Frontal cortex (tissue), 4 donors: Measurements from ENCODE around the gene TNRC6C. TPM values are rescaled to one million over a fixed set of nuclear protein-coding genes. Genes with fewer than 3 reads are reported as not detected.

Experiments
- DNase-seq, 2 donors: peaks; one replicate each; pipeline ENCODE4 v3.0.0; 2012; ENCODE audit warnings: low spot score in 2 of 2
- FAIRE-seq: peaks from 2 replicates; lab custom pipeline; 2012; peaks lifted over from hg19 to GRCh38; lab: Jason Lieb, UNC
- total RNA-seq: library from RNA; depleted of rRNA; stranded (reverse); fragments of >200 nt; gene quantifications from one replicate; pipeline ENCODE4 v1.2.3, GENCODE V29; 2014
- donor health status: control.
- donor health status: control.
- donor health status: control.

Gene TNRC6C, protein sequence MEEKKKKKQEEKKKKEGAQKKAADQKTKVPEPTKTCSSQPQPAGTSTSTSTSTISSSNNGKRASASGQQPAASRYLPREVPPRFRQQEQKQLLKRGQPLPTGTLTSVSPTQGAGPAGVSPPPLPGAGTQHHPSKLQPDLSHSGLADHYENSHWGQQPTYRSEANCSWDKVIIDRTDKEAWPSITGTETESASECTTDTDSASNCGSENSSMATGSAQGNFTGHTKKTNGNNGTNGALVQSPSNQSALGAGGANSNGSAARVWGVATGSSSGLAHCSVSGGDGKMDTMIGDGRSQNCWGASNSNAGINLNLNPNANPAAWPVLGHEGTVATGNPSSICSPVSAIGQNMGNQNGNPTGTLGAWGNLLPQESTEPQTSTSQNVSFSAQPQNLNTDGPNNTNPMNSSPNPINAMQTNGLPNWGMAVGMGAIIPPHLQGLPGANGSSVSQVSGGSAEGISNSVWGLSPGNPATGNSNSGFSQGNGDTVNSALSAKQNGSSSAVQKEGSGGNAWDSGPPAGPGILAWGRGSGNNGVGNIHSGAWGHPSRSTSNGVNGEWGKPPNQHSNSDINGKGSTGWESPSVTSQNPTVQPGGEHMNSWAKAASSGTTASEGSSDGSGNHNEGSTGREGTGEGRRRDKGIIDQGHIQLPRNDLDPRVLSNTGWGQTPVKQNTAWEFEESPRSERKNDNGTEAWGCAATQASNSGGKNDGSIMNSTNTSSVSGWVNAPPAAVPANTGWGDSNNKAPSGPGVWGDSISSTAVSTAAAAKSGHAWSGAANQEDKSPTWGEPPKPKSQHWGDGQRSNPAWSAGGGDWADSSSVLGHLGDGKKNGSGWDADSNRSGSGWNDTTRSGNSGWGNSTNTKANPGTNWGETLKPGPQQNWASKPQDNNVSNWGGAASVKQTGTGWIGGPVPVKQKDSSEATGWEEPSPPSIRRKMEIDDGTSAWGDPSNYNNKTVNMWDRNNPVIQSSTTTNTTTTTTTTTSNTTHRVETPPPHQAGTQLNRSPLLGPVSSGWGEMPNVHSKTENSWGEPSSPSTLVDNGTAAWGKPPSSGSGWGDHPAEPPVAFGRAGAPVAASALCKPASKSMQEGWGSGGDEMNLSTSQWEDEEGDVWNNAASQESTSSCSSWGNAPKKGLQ (N-terminal part only)
- total RNA-seq: 26.9 TPM

DNA sequence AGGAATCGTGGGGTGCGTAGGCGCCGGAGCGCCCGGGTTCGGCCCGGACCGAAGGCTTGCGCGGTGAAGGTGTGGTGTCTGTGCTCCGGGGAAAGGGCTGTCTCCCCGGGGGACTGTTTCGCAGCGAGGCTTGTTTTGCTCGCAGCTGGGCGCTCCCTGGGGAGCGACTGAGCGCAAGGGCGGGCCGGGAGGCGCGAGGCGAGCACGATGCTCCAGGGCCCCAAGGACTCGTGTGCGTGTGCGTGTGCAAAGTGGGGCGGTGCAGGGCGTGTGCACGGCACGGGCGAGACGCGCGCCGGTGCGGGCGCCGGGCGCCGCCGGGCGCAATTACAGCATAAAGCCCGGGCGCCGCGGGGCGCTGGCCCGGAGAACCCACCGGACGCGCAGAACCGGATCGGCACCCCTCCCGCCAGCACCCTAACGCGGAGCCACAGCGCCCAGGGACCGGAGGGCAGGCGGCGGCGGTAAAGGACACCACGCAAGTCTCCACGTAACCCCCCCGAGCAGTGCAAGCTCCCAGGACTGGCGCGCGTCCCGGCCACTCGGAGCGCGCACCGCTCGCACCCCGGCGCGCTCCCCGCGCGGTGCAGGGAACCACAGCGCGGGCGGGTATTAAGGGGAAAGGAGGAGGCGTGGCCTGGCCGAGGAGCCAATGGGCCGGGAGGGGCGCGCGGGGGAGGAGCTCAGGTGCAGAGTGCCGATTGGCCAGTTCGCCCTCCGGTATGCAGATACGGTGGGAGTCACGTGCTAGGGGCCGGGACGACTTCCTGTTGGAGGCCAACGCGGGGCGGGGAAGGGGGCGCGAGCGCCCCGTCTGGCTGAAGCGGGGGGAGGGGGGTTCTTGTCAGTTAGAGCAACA is at the start of gene TNRC6C:
Gene TNRC6C (plus strand): TSS at position 847 of the 859 bp plus-strand sequence. CDS start 45,504 bp downstream, outside the sequence.
- no peak for FAIRE-seq
- peak; percentile 99 to 100 for DNase-seq

DNA sequence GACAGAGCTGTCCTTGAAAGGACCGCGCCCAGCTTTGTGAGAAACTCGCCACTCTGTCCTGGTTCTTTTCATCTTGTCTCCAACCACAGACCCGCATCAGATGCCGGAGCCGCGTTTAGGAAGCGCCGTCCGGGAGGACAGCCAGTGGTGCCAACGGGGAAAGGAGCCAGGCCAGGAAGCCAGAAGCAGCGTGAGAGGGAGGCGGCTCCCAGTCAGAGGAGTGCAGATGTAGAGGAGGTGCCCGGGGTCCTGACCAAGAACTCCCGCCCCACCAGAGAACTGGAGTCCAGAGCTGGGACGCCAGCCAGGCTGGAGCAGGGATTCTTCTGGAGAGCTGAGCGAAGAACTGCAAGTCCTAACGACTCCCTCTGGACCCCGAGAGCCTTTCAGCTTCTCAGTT is 49.3 kb upstream of the TNRC6C start:
- FAIRE-seq (no peak), DNase-seq (no peak)

DNA sequence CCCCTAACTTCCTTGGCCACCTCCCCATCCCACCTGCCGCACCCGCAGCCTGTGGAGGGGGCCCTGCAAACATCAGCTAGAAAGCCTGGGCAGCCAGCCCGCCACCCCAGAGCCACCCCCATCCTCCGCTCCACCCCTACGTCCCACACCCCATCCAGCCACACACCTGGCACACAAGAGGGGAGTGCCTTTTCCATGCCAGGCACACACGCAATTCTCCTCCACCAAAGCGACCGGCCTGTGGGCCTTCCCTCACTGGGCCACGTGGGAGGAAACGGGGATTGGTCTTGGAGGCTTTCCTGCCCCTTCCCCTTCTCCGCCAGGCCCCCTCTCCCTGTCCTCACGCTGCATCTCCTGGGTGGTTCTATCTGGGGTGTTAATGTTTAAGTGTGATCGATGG is 48.7 kb upstream of the TNRC6C start:
- no peak for FAIRE-seq
- DNase-seq: no peak

DNA sequence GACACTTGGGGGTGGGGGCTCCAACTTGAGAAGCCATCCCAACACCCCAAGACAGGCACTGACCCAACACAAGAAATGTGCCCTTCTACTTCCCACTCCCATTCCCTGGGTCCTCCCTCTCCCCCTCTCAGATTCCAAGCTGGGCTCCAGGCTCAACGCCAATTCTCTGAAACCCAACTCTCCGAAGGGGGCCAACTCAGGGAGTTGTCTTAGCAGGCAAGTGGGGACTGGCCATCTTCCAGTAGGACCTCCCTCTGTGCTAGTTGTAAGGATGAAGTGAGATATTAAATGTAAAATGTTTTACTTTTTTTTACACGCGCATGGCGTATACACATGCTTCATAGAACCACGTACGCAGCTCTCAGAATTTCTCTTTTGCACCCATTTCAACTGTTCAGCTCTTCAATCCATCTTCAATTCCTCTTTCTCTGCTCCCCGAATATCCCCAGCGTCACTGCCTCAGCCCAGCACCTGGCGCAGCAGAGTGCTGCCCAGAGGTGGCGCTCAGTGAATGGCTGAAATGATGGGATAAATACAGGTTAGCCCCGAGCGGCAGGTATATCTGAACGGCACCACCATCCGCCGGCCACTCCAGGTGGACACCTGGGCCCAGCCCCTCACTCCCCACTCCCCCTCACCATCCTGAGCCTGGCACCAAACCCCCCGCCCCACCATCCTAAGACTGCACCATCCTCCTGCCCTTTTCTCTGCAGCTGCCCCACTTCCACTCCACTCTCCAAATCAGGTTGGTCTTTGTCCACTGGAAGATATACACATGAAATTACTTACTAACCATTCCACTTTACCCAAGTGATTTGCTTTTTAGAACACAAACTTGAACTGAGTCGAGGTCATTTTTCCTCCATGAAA is 43.9 kb upstream of the TNRC6C start:
- DNase-seq (no peak), FAIRE-seq (no peak)

DNA sequence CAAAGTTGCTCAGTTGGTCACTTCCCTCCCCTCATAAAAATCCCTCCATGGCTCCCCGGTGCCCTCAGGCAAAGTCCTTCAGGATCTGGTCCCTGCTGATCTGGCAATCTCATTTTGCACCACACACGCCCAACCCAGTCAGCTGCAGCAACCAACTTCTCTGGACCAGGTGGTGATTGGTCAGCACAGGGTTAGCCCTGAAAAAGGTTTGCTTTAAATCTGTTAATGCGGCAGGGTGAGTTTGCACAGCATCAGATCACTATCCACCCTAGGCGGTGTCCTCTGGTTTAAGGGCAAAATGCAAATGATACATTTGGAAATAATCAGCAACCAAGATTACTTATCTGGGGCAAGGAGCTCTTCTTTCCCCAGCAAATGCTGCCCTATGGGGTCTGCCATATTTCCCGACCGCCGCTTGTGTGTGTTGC is 42.9 kb upstream of the TNRC6C start:
- FAIRE-seq: no peak
- no peak for DNase-seq

DNA sequence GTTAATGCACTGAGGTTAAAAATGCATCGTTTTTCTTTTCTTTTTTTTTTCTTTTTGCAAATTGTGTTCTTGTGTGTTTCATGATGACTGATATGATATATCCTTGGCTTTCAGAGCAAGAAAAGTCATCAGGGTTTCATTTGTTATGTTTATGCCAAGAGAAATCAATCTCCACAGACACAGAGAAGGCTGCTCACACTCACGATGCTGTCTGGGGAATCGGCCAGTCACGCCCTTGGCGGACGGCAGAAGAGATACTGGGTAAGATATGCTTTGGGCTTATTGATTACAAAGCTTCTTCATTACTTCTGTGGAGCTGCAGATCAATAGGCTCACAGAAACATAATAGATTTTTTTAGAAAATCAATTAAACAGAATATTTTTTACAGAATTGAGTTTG is 42.2 kb upstream of the TNRC6C start:
- DNase-seq (no peak), FAIRE-seq (no peak)

DNA sequence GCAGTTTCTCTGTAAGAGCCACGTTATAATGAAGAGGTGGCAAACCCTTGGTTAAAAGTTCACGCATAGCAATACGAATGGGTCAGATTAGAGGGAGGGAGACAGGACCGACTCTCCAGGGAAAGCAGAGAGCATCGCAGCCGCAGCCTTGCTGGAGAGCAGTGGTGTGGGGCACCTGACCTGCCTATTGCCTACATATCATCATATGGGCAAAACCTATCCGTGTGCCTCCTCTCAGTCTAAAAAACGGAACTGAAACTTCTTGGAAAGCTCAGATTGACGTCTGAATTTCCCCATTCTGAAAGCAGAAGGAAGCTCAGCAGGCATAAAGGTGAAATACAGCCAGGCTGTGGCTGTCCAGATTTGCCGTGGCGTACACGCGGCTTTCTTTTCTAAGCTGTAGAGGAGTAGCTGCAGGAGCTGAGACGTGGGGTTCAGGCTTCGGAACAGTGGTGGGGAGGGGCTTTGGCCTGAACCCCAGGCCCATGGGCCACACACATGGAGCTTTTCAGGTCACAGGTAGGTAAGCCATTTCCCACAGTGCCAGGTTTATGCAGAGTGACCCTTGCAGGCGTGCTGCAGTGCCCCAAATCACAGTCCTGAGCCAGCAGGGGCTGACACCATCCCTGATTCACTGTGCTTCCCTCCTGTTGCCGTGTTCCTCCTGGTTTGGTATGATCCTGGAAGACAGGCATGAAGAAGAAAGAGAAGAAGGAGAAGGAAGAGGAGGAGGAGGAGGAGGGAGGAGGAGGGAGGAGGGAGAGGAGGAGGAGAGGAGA is 41.6 kb upstream of the TNRC6C start:
- DNase-seq: no peak
- no peak for FAIRE-seq

DNA sequence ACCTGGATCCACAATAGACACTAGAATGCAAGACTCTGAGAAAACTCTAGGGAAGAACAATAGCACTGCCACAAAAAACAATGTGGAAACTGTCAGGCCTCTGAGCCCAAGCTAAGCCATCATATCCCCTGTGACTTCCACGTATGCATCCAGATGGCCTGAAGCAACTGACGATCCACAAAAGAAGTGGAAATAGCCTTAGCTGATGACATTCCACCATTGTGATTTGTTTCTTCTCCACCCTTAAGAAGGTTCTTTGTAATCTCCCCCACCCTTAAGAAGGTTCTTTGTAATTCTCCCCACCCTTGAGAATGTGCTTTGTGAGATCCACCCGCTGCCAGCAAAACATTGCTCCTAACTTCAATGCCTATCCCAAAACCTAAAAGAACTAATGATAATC is 39.2 kb upstream of the TNRC6C start:
- FAIRE-seq (no peak), DNase-seq (no peak)

DNA sequence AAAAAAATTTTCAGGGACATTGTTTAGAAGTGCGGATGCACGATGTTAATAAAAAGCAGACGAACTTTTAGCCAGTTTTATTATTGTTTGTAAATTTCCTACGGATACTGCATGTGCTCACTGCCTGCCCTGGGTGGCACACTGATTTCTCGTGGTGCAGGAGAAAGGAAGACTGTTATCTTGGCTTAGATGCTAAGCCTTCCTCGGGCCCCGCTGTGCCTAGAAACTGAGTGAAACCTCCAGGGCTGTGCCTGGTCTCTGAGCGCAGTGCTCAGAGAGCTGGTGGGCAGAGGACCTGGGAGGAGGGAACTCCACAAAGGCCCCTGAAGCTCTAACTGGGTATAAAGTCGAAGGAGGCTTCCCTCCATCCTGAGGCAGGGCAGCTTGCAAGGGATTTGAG is 35.4 kb upstream of the TNRC6C start:
- FAIRE-seq (no peak), DNase-seq (no peak)

DNA sequence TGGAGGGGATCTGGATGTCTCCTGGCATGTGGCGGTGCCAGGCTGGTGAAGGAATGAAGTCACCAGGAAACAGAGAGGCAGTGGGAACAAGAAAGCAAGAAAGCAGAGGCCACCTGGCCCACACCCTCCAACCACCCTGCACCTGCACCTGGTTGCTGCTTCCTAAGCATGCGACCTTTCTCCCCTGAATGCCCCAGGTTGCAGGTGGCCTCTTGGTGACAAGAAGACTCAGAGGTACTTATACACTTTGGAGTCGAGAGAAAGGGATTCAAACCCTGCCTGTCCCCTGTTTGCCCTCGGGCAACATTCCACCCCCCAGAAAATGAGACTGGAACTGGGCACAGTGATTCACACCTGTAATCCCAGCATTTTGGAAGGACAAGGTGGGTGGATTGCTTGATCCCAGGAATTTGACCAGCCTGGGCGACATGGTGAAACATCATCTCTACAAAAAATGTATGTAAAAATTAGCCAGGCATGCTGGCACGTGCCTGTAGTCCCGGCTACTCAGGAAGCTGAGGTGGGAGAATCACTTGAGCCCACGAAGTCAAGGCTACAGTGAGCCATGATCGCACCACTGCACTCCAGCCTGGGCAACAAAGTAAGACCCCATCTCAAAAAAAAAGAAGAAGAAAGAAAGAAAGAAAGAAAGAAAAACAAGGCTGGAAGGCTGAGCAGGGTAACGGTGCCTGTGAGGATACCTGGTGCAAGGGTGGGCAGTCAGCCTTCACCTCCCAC is 34.6 kb upstream of the TNRC6C start:
- DNase-seq (no peak), FAIRE-seq (no peak)

DNA sequence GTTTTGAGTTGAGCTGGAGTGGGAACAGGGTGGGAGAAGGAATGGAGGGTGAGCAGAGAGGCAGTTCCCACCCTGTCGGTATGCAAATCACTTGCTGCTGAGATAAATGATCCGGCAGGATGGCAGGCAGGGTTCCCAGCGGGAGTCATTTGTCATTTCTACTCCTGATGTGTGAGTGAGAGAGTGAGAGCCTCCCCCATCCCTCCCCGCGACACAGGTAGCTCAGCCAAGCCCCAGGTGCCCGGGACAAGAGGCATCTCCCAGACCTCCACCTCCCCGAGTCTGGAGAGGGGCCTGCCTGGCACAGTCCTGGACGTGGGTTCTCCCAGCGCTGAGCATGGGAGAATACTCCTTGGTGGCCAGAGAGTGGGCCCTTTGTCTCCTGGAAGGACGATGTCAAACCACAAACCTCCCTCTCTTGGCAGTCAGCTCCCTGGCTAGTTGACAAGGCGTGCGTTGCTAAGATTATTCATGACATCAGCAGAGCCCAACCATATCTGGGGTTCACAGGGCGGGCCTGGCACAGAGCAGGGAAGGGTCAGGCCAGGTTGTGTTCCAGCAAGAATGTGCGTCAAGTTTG is 33.7 kb upstream of the TNRC6C start:
- FAIRE-seq (no peak), DNase-seq (peak in 1 of 2 donors; percentile 57)

DNA sequence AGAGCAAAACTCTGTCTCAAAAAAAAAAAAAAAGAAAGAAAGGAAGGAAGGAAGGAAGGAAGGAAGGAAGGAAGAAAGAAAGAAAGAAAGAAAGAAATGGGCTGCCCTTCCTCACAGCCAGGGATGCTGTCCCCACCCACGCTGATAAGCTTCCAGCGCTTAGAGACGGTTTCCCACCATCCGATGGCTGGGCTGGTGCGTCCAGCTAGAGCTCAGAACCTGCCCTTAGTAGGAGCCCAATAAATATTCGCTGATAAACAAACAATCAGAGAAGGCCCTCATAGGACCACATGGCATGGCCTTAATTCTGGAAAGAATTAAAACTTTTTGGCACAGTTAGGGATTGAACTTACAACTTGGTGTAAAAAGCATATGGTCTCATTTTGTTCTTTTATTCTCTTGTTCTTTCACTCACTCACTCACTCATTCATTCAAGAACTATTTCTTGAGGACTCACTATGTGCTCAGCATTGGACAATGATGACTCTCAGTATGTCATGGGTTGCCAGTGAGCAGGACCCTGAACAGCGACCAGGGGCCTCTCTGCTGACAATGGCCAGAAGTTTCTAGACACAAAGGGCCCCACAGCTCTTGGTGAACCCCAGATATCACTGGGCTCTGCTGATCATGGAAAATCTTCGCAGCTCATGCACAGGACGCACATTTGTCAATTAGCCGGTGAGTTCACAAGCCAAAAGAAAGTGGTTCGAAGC is 32.5 kb upstream of the TNRC6C start:
- DNase-seq: no peak
- no peak for FAIRE-seq

DNA sequence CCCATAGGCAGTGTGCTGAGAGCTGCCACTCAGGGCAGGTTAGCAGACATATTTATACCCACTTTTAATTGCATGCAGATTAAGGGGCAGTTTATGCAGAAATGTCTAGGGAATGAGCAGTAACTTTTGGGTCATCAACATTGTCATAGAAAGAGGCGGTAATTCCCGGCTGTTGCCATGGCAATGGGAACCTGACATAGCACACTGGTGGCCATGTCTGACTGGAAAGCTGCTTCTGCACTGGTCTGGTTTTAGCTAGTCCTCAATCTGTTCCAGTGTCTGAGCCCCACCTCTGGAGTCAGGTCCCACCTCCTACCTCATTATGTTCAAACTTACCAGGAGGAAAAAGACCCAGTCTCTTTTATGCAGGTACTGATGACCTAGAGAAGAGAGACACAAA is 31.5 kb upstream of the TNRC6C start:
- no peak for DNase-seq
- FAIRE-seq: no peak

DNA sequence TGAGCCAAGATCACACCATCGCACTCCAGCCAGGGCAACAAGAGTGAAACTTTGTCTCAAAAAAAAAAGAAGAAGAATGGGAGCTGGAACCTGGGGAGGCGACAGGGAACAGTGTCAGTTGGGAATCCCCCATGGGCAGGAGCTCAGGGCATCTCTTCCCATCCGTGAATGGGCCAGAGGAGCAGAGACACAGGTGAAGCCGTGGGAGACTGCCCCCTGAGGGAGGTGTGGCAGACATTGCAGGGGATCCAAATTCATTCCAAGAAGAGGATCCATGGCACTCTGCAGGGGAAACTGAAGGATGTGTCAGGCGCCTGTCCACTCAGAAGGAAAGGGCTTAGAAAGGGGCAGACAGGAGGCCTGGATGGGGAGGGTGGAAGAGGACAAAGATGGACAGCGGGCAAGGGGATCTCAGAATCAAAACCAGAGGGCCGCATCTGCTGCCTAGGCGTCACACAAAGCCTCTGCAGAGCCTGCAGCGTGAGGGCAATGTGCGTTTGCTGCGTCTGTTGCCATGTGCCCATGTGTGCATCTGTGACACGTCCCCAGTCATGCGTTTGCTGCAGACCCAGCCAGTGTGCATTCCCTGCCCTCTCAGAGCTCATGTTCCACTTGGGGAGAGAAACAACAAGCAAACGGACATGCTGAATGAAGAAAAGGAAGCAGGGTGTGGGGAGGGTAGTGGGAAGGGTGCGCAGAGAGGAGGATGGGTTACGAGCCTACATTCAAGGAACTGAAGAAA is 30.6 kb upstream of the TNRC6C start:
- no peak for FAIRE-seq

DNA sequence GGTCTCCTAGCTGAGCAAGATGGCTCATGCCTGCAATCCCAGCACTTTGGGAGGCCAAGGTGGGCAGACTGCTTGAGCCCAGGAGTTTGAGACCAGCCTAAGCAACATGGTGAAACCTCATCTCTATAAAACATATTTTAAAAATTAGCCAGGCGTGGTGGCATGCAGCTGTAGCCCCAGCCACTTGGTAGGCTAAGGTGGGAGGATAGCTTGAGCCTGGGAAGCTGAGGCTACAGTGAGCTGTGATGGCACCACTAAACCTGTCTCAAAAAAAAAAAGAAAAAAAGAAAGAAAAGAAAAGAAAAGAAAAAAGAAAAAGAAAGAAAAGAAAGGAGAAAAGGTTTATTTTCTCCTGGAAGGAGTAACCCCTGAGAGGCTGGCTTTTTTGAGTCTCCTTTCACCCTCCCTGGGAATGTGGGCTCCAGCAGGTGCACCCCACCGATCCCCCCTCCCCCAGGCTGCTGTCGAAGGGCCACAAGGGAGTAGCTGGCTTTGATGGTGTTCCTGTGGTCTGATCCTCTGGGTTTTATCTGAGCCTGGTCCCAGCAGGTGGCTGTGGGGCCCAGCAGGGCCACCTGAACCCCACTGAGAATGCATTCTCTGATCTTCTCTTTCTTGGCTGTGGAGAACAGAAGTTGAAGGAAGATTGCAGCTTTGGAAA is 29.9 kb upstream of the TNRC6C start:
- no peak for DNase-seq
- no peak for FAIRE-seq

More for the DNA sequence above, 30.6 kb upstream of the TNRC6C start:
- DNase-seq: no peak
